Mesothelial cell of epicardium (in vitro differentiated cells): ENCODE data around the gene RAB25. TPM values are rescaled to one million over a fixed set of nuclear protein-coding genes. Genes with fewer than 3 reads are reported as not detected.

Source experiments
- DNase-seq, 2 experiments: peaks; one replicate each; pipeline ENCODE4 v3.0.0; 2021; ENCODE audit warnings: low spot score in 2 of 2; ENCODE audit not compliant: unreplicated experiment in 2 of 2
- H3K27ac Mint-ChIP-seq: 2 replicates; pipeline ENCODE4 v1.8.0; 2021; ENCODE audit warnings: mixed read lengths
- H3K27me3 Mint-ChIP-seq: 2 replicates; pipeline ENCODE4 v1.8.0; 2021; ENCODE audit warnings: low read depth, mixed read lengths
- H3K36me3 Mint-ChIP-seq: 2 replicates; pipeline ENCODE4 v1.8.0; 2021; ENCODE audit warnings: mixed read lengths
- H3K4me1 Mint-ChIP-seq: 2 replicates; pipeline ENCODE4 v1.8.0; 2021; ENCODE audit warnings: mixed read lengths
- H3K4me3 Mint-ChIP-seq: 2 replicates; pipeline ENCODE4 v1.8.0; 2021; ENCODE audit warnings: mild to moderate bottlenecking, moderate library complexity, mixed read lengths
- H3K9me3 Mint-ChIP-seq: 2 replicates; pipeline ENCODE4 v1.8.0; 2021; ENCODE audit warnings: mixed read lengths
- CTCF ChIP-seq: fragments of 200-600 bp; sonication (generic); IDR thresholded peaks from one replicate; pipeline ENCODE4 v1.5.0; 2021; ENCODE audit warnings: antibody characterized with exemption; ENCODE audit not compliant: unreplicated experiment
- total RNA-seq: library from RNA; stranded (reverse); gene quantifications from 3 replicates; pipeline ENCODE4 v1.2.1, GENCODE V29; 2021

RAB25 gene
- 51.1 to 52.6 TPM (median 51.2 TPM) in 3 replicates for total RNA-seq

DNA sequence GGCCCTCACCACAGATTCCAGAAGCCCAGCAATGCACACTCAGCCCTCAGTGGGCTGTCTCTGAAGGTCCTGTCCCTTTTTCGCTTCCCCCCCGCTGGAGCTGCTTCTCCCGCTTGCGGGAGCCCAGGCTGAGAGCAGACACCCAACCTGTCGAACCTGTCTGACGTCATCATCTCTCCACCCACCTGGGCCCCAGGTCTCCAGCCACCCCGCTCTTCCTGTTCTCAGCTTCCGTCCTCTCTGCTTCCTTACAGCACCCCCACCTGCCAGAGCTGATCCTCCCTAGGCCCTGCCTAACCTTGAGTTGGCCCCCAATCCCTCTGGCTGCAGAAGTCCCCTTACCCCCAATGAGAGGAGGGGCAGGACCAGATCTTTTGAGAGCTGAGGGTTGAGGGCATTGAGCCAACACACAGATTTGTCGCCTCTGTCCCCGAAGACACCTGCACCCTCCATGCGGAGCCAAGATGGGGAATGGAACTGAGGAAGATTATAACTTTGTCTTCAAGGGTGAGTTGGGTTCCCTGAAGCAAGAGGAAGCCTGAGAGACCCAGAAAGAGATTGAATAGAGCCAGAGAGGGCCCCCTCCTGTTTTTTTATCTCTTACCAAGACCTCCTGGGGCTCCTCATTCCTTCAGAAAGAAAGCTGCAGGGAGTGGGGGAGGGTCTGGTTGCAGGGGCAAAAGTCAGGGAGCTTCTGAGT, at the start of gene RAB25:
RAB25 (plus strand) TSS at position 224 of the 700 bp plus-strand sequence; CDS start at position 465, 241 bp downstream.
- no peaks in the 10 kb centered on the region for H3K36me3 Mint-ChIP-seq
- no peaks in the 10 kb centered on the region for H3K9me3 Mint-ChIP-seq
- no peak for TF ChIP-seq CTCF
- H3K4me1 Mint-ChIP-seq: peaks cover 18% of the 10 kb centered on the region
- peak within 1 kb of the TSS; percentile 94 for H3K27ac Mint-ChIP-seq
- peak within 1 kb of the TSS; percentile 75 for H3K4me3 Mint-ChIP-seq
- H3K27me3 Mint-ChIP-seq: no peaks in the 10 kb centered on the region
- peak in 1 of 2 experiments; percentile 70 for DNase-seq

DNA sequence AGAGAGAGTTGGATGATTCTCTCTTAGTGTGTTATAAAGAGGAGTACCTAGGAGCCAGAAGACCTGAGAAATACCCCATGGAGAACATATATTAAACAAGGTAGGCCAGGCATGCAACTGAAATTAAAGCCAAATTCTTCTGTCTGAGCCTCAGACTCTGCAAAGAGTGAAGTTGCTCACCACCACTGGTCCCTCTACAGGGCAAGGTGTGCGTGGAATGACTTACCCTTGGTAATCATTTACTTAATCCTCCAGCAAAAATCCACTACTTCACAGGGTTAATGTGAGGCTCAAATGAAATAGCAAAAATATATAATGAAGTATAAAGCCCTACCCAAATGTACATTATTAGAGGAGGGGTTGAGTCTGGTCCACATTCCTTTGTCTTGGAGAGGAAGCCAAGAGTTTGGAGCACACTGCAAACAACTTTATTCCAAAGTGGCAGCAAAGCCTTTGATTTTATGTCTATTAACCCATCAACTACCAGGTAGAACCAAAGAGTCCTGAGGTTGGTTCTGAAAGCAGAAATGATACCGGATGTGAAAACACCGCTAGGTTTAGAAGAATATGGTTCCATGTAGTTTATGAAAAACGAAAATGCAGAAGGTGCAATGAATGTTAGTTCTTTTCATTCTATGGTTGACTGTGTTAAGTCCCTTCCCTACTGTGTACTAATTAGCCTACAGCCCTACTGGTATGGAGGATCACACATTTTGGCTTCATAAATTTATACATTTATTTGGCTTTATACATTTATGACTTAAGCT, 48.7 kb upstream of the RAB25 start:
- H3K4me1 Mint-ChIP-seq: peaks cover 17% of the 10 kb centered on the region
- H3K27me3 Mint-ChIP-seq: no peaks in the 10 kb centered on the region
- no peak overlapping the region for H3K27ac Mint-ChIP-seq
- H3K9me3 Mint-ChIP-seq: no peaks in the 10 kb centered on the region
- DNase-seq: no peak
- peaks cover 46% of the 10 kb centered on the region for H3K36me3 Mint-ChIP-seq
- TF ChIP-seq CTCF: no peak
- H3K4me3 Mint-ChIP-seq: no peak overlapping the region

GRCh38 chr1:156014829-156015228, 46.1 kb upstream of the RAB25 start:
- Mint-ChIP-seq H3K9me3 (no peaks in the 10 kb centered on the region), H3K27me3 (no peaks in the 10 kb centered on the region), H3K27ac (no peak overlapping the region), H3K36me3 (peaks cover 45% of the 10 kb centered on the region), H3K4me1 (peaks cover 13% of the 10 kb centered on the region), H3K4me3 (no peak overlapping the region)
- no peak for DNase-seq
- TF ChIP-seq CTCF: no peak

- H3K4me1 Mint-ChIP-seq: peaks cover 16% of the 10 kb centered on the region
Observed at GRCh38 chr1:156019946-156020292, 41.0 kb upstream of the RAB25 start.

More at GRCh38 chr1:156019946-156020292, 41.0 kb upstream of the RAB25 start:
- peaks cover 17% of the 10 kb centered on the region for H3K36me3 Mint-ChIP-seq
- TF ChIP-seq CTCF: no peak
- no peaks in the 10 kb centered on the region for H3K27me3 Mint-ChIP-seq
- H3K27ac Mint-ChIP-seq: peak overlapping the region; percentile 93
- no peaks in the 10 kb centered on the region for H3K9me3 Mint-ChIP-seq
- peak overlapping the region; percentile 96 for H3K4me3 Mint-ChIP-seq
- DNase-seq: no peak
